ENCODE data around the gene ZBTB5.

- TF ChIP-seq CTCF (IDR thresholded peaks at IDR 0.05) = no peak
- no peak for TF ChIP-seq POLR2A (IDR thresholded peaks at IDR 0.05)
These were observed 27.6 kb downstream of the ZBTB5 start for GRCh38 chr9:37437621-37438020.

Data from Peyer's patch (tissue), 4 donors.